GM18502 (cell line): Measurements from ENCODE around the gene PACS1.
"Not testable (repeated sequence)": the region's sequence is repeated elsewhere in the genome, so short reads cannot be mapped to it uniquely, and the experiment has no call there.

Source experiments
- ATAC-seq: cut with Tn5 transposase; IDR thresholded peaks from one replicate; pipeline ENCODE4 v1.9.1; 2021; ENCODE audit warnings: mild to moderate bottlenecking; ENCODE audit not compliant: unreplicated experiment, poor library complexity

PACS1 gene

GRCh38 chr11:66239511-66239910 lies 169.4 kb downstream of the PACS1 start:
- no peak for ATAC-seq

GRCh38 chr11:66239998-66240780 lies 170.1 kb downstream of the PACS1 start:
- ATAC-seq = no peak

- no peak for ATAC-seq
These were observed 170.7 kb downstream of the PACS1 start for GRCh38 chr11:66240781-66241136.

- no peak for ATAC-seq
These were observed 172.2 kb downstream of the PACS1 start for GRCh38 chr11:66242095-66242765.

GRCh38 chr11:66243782-66244535 lies 173.9 kb downstream of the PACS1 start:
- ATAC-seq = no peak

GRCh38 chr11:66247295-66247694 lies 177.2 kb downstream of the PACS1 start:
- no peak for ATAC-seq

GRCh38 chr11:66247801-66248200 lies 177.7 kb downstream of the PACS1 start:
- no peak for ATAC-seq

- no peak for ATAC-seq
These were observed 178.8 kb downstream of the PACS1 start for GRCh38 chr11:66248903-66249302.

- ATAC-seq = no peak
These were observed 181.7 kb downstream of the PACS1 start for GRCh38 chr11:66251809-66252208.

- not testable (repeated sequence) for ATAC-seq
These were observed 183.0 kb downstream of the PACS1 start for GRCh38 chr11:66253081-66253480.

GRCh38 chr11:66258473-66258893 lies 188.4 kb downstream of the PACS1 start:
- ATAC-seq = no peak

- ATAC-seq = no peak
These were observed 189.2 kb downstream of the PACS1 start for GRCh38 chr11:66259225-66259624.

GRCh38 chr11:66259956-66260355 lies 189.9 kb downstream of the PACS1 start:
- ATAC-seq = no peak

GRCh38 chr11:66261578-66261977 lies 191.5 kb downstream of the PACS1 start:
- ATAC-seq = no peak

GRCh38 chr11:66262191-66262590 lies 192.1 kb downstream of the PACS1 start:
- ATAC-seq = no peak

- no peak for ATAC-seq
These were observed 192.6 kb downstream of the PACS1 start for GRCh38 chr11:66262696-66263095.

GRCh38 chr11:66263231-66263630 lies 193.2 kb downstream of the PACS1 start:
- no peak for ATAC-seq

- no peak for ATAC-seq
These were observed 193.7 kb downstream of the PACS1 start for GRCh38 chr11:66263785-66264184.

GRCh38 chr11:66264383-66264782 lies 194.3 kb downstream of the PACS1 start:
- no peak for ATAC-seq

- ATAC-seq = no peak
These were observed 194.8 kb downstream of the PACS1 start for GRCh38 chr11:66264914-66265313.
